BLaER1 treated with 17β-estradiol and CSF1 and Interleukin-3, amounts not matched to agents 10 nM and 100 nM (cell line): ENCODE data around the gene POLR2H.
A peak's percentile ranks its signal among the peaks of the same experiment; 100 is the strongest.

Experiments used
- H3K27ac ChIP-seq, 11 experiments: shearing (Covaris generic); formaldehyde crosslinking; 2 replicates each; pipeline ENCODE4 v1.8.1; 2022
- H3K27me3 ChIP-seq, 11 experiments: shearing (Covaris generic); formaldehyde crosslinking; 2 replicates each; pipeline ENCODE4 v1.8.1; 2022
- H3K36me3 ChIP-seq, 11 experiments: shearing (Covaris generic); formaldehyde crosslinking; 2 replicates each; pipeline ENCODE4 v1.8.1; 2022
- H3K4me1 ChIP-seq, 10 experiments: shearing (Covaris generic); formaldehyde crosslinking; 2 replicates each; pipeline ENCODE4 v1.8.1; 2022
- H3K4me2 ChIP-seq, 11 experiments: shearing (Covaris generic); formaldehyde crosslinking; 2 replicates each; pipeline ENCODE4 v1.8.1; 2022
- H3K4me3 ChIP-seq, 10 experiments: shearing (Covaris generic); formaldehyde crosslinking; 2 replicates each; pipeline ENCODE4 v1.8.1; 2022
- H3K9ac ChIP-seq, 11 experiments: shearing (Covaris generic); formaldehyde crosslinking; 2 replicates each; pipeline ENCODE4 v1.8.1; 2022
- H3K9me3 ChIP-seq, 11 experiments: shearing (Covaris generic); formaldehyde crosslinking; replicated peaks in 1 of 11; 2 replicates each; pipeline ENCODE4 v1.8.1; 2022
- H4K20me1 ChIP-seq, 11 experiments: shearing (Covaris generic); formaldehyde crosslinking; 2 replicates each; pipeline ENCODE4 v1.8.1; 2022
- Cebpa-rat ChIP-seq, 11 experiments: shearing (Covaris generic); IDR thresholded peaks; 2 replicates each; pipeline ENCODE4 v1.8.1; 2022

The POLR2H gene

DNA sequence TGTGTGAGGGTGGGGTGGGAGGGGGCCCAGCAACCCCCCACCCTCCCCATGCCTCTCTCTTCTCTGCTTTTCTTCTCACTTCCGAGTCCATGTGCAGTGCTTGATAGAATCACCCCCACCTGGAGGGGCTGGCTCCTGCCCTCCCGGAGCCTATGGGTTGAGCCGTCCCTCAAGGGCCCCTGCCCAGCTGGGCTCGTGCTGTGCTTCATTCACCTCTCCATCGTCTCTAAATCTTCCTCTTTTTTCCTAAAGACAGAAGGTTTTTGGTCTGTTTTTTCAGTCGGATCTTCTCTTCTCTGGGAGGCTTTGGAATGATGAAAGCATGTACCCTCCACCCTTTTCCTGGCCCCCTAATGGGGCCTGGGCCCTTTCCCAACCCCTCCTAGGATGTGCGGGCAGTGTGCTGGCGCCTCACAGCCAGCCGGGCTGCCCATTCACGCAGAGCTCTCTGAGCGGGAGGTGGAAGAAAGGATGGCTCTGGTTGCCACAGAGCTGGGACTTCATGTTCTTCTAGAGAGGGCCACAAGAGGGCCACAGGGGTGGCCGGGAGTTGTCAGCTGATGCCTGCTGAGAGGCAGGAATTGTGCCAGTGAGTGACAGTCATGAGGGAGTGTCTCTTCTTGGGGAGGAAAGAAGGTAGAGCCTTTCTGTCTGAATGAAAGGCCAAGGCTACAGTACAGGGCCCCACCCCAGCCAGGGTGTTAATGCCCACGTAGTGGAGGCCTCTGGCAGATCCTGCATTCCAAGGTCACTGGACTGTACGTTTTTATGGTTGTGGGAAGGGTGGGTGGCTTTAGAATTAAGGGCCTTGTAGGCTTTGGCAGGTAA is 16.0 kb upstream of the POLR2H start:
- Histone ChIP-seq H3K9me3 (no peaks in the 10 kb centered on the region), H3K36me3 (peaks cover 7 to 50% (median 28%) of the 10 kb centered on the region in 11 experiments; a peak in 17 of 22 replicates), H4K20me1 (peaks cover 0 to 35% (median 5%) of the 10 kb centered on the region in 11 experiments; a peak in 8 of 22 replicates), H3K4me1 (peaks cover 10 to 38% (median 20%) of the 10 kb centered on the region in 10 experiments; a peak in 19 of 20 replicates), H3K27me3 (no peaks in the 10 kb centered on the region), H3K9ac (peak overlapping the region in 1 of 11 experiments; percentile 35; a peak in 1 of 22 replicates), H3K4me3 (no peak overlapping the region), H3K27ac (peak overlapping the region in 1 of 11 experiments; percentile 9; a peak in 1 of 22 replicates), H3K4me2 (peak overlapping the region in 3 of 11 experiments; percentile 2 to 57 (median 23); a peak in 4 of 22 replicates)
- TF ChIP-seq Cebpa-rat (IDR thresholded peaks at IDR 0.05) = no peak

DNA sequence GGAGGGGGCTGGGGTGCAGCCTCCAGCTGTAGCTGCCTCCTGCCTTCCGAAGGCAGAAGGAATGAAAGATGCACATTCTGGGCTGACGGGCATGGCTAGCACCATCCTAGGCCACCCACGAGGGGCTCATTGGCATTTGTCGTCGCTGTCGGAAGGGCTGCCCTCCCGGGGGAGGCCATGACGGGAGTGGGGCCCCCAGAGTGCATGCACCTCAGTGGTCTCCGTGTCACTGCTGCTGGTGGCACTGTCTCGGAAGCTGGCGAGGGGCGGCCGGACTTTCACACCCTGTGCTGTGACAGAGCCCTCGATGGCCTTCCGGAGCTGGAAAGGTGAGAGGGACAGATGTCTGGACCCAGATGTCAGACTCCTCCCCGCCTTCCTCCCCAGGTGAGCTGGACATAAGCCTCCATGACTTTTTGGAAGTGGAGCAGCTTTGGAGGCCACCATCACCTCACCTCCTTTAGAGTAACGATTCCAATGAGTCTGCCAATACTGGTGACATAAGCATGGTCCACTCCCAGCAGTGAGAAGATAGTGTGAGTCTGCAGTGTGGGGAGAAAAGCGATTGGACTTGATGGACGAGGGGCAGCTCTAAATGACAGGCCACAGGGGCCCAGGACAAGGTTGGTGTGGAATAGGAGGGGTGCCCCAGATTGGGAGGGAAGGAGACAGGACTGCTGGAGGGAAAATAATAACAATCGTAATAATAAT is 14.9 kb upstream of the POLR2H start:
- no peaks in the 10 kb centered on the region for H3K27me3 ChIP-seq
- H4K20me1 ChIP-seq = peaks cover 0 to 25% (median 0%) of the 10 kb centered on the region in 11 experiments; a peak in 8 of 22 replicates
- H3K4me3 ChIP-seq = no peak overlapping the region
- no peak overlapping the region for H3K9ac ChIP-seq
- no peak overlapping the region for H3K4me2 ChIP-seq
- no peak overlapping the region for H3K27ac ChIP-seq
- no peaks in the 10 kb centered on the region for H3K9me3 ChIP-seq
- H3K36me3 ChIP-seq = peaks cover 9 to 49% (median 31%) of the 10 kb centered on the region in 11 experiments; a peak in 18 of 22 replicates
- H3K4me1 ChIP-seq = peaks cover 0 to 36% (median 10%) of the 10 kb centered on the region in 10 experiments; a peak in 14 of 20 replicates
- no peak for TF ChIP-seq Cebpa-rat (IDR thresholded peaks at IDR 0.05)

DNA sequence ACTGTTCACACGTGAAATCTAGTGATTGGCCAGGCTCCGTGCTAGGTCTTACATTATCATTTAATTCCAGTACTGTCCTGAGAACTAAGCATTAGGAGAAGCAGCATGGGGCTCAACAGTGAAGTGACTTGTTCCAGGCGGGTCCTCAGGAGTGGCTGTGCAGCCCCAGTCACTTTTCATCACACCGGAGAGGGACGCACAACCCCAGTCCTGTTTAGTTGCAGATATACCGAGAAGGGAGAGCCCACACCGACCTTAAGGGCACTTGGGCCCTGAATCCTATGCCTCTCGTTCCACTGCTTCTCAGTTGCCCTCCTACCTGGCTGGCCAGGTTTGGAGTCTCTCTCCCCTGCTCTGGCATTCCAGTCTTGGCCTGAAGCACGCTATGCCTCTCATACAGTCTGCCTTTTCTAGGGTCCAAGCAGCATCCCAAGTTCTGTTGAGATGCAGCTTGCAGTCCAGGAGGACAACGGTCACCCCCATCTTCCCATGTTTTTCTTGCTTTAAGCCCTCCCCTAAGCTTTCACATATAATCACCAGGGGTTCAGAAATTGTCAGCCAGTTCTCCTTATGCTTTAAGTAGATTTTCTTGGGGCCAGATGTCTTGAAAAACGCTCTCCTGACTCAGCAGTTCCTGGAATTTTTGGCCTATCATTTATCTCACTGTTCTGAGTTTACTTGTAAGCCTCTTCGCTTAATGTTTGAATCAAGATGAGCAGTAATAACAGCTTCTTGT is 14.0 kb upstream of the POLR2H start:
- no peak for TF ChIP-seq Cebpa-rat (IDR thresholded peaks at IDR 0.05)
- Histone ChIP-seq H3K9me3 (no peaks in the 10 kb centered on the region), H3K4me2 (peak overlapping the region in 2 of 11 experiments; percentile 5 to 52; a peak in 2 of 22 replicates), H3K27ac (no peak overlapping the region), H3K36me3 (peaks cover 14 to 50% (median 32%) of the 10 kb centered on the region in 11 experiments; a peak in 19 of 22 replicates), H3K4me1 (peaks cover 0 to 31% (median 9%) of the 10 kb centered on the region in 10 experiments; a peak in 11 of 20 replicates), H4K20me1 (peaks cover 0 to 21% (median 0%) of the 10 kb centered on the region in 11 experiments; a peak in 6 of 22 replicates), H3K27me3 (no peaks in the 10 kb centered on the region), H3K9ac (peak overlapping the region in 3 of 11 experiments; percentile 2 to 23 (median 12); a peak in 2 of 22 replicates), H3K4me3 (no peak overlapping the region)

DNA sequence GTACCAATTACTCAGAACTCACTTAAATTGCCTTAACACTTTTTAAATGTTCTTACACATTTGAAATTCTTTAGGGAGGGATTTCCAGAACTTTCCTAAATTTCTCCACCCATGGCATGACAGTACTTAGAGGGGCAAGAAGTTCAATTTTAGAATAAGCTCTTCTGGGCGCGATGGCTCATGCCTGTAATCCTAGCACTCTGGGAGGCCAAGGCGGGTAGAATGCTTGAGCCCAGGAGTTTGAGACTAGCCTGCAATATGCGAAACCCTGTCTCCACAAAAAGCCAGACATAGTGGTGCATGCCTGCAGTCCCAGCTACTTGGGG is 13.5 kb upstream of the POLR2H start:
- Histone ChIP-seq H3K9ac (peak overlapping the region in 1 of 11 experiments; percentile 2; a peak in 1 of 22 replicates), H3K4me2 (no peak overlapping the region), H3K4me1 (peaks cover 0 to 31% (median 9%) of the 10 kb centered on the region in 10 experiments; a peak in 11 of 20 replicates), H3K4me3 (no peak overlapping the region), H3K36me3 (peaks cover 16 to 50% (median 32%) of the 10 kb centered on the region in 11 experiments; a peak in 21 of 22 replicates), H3K27me3 (no peaks in the 10 kb centered on the region), H3K9me3 (no peaks in the 10 kb centered on the region), H4K20me1 (peaks cover 0 to 16% (median 0%) of the 10 kb centered on the region in 11 experiments; a peak in 6 of 22 replicates), H3K27ac (no peak overlapping the region)
- TF ChIP-seq Cebpa-rat (IDR thresholded peaks at IDR 0.05) = no peak

DNA sequence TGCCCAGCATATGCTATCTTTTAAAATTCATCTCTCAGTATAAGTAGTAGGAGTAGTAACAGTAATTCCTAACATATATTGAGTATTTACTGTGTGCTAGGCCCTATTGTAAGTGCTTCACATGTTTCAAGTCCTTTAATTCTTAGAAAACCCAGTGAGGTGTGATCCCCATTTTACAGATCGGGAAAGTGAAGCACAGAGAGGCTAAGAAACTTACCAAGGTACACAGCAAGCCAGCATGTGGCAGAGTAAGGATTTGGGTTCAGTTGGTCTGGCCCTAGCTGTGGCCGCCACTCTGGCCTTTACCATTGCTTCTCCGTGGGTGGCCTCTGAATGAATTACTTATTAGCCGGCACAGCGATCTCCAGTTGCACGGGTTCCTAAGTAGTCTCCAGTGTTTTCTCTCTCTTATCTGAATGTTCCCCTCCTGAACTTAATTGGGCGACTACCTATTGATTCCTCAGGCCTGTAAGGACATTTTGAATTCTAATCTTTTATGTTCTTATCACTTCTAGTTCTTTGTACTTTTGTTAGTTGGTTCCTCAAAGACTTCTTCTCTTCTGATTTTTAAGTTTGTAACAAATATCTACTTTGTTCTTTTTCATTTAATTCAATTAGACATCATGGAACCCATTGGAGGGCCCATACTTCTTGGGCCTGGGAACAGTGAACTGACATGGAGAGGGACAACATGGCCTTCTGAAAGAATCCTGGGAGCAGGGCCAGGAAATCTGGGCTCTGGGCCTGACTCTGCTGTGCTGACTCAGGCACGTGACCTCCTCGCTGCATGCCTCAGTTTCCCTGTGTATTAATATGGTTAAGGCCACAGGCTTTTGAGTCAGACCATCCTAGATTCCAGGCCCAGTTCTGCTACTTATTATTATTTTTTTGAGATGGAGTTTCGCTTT is 11.7 kb upstream of the POLR2H start:
- H4K20me1 ChIP-seq = peaks cover 0 to 26% (median 0%) of the 10 kb centered on the region in 11 experiments; a peak in 4 of 22 replicates
- H3K27ac ChIP-seq = no peak overlapping the region
- no peak for TF ChIP-seq Cebpa-rat (IDR thresholded peaks at IDR 0.05)
- H3K4me2 ChIP-seq = no peak overlapping the region
- H3K4me1 ChIP-seq = peaks cover 0 to 35% (median 11%) of the 10 kb centered on the region in 10 experiments; a peak in 13 of 20 replicates
- no peak overlapping the region for H3K9ac ChIP-seq
- H3K9me3 ChIP-seq = no peaks in the 10 kb centered on the region
- H3K36me3 ChIP-seq = peaks cover 11 to 46% (median 29%) of the 10 kb centered on the region in 11 experiments; a peak in 19 of 22 replicates
- H3K27me3 ChIP-seq = no peaks in the 10 kb centered on the region
- no peak overlapping the region for H3K4me3 ChIP-seq

DNA sequence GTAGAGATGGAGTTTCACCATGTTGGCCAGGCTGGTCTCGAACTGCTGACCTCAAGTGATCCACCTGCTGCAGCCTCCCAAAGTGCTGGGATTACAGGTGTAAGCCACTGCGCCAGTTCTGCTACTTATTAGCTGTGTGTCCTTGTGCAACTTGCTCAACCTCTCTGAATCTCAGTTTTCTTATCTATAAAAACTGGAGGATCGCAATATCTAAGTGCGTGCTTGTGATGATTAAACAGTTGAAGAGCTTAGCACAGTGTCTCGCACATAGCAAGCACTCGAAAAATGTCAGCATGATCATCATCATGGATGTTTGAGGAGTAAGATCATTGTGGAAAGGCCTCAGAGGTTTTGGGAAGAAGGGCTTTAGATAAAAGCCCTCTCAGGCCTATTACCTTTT is 10.9 kb upstream of the POLR2H start:
- TF ChIP-seq Cebpa-rat (IDR thresholded peaks at IDR 0.05) = no peak
- Histone ChIP-seq H3K9me3 (no peaks in the 10 kb centered on the region), H3K27me3 (no peaks in the 10 kb centered on the region), H3K4me3 (no peak overlapping the region), H4K20me1 (peaks cover 0 to 22% (median 0%) of the 10 kb centered on the region in 11 experiments; a peak in 4 of 22 replicates), H3K36me3 (peaks cover 14 to 53% (median 35%) of the 10 kb centered on the region in 11 experiments; a peak in 19 of 22 replicates), H3K9ac (no peak overlapping the region), H3K4me2 (no peak overlapping the region), H3K4me1 (peaks cover 0 to 30% (median 6%) of the 10 kb centered on the region in 10 experiments; a peak in 11 of 20 replicates), H3K27ac (no peak overlapping the region)

DNA sequence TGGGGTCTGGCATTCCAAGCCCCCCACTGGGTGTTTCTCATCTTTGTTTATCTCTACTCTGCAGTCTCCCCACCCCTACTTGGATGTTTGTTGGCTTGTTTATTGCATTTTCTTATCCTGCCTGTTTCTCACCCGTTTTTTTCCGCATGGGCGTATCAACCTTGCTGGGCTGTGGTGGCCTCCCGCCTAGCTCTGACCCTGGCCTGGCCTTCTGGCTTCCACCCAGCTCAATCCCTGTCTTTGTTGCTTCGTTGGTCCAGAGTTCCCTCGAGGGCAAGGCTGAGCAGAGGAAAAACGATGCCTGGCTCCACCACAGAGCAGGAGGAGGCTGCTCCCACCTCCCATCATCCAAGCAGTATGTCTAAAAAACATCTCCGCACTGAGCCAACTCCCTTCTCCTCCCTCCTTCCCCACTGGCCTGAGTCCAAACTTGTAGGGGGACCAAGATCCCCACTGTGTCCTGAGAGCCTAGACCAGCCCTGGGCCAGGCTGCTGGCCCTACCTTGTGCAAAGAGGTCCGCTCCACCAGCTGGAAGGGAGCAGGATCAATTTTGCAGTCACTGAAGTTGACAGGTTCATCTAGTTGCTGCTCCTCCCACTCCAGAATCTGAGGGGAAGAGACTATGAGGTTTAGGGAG is 9.9 kb upstream of the POLR2H start:
- Histone ChIP-seq H3K9me3 (no peaks in the 10 kb centered on the region), H3K27ac (no peak overlapping the region), H3K36me3 (peaks cover 14 to 55% (median 40%) of the 10 kb centered on the region in 11 experiments; a peak in 19 of 22 replicates), H4K20me1 (peaks cover 0 to 12% (median 0%) of the 10 kb centered on the region in 11 experiments; a peak in 4 of 22 replicates), H3K4me2 (no peak overlapping the region), H3K27me3 (no peaks in the 10 kb centered on the region), H3K9ac (peak overlapping the region in 2 of 11 experiments; percentile 19 to 31; a peak in 1 of 22 replicates), H3K4me1 (peaks cover 0 to 25% (median 5%) of the 10 kb centered on the region in 10 experiments; a peak in 9 of 20 replicates), H3K4me3 (no peak overlapping the region)
- TF ChIP-seq Cebpa-rat (IDR thresholded peaks at IDR 0.05) = no peak
